ENCODE data around the gene PIP4K2A.
"Not testable (repeated sequence)": the region's sequence is repeated elsewhere in the genome, so short reads cannot be mapped to it uniquely, and the experiment has no call there.

PIP4K2A gene

DNA sequence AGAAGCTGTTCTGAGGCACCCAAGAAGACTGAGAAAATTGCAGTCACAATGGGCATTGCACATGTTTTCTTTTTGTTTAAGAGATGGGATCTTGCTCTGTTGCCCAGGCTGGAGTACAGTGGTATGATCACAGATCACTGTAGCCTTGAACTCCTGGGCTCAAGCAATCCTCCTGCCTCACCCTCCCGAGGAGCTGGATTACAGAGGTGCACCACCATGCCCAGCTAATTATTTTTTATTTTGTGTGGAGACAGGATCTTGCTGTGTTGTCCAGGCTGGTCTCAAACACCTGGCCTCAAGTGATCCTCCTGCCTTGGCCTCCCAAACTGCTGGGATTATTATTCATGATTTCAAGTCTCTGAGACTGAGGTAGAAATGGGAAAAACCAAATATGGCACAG, 168.7 kb downstream of the PIP4K2A start:
- DNase-seq, result no peak

DNA sequence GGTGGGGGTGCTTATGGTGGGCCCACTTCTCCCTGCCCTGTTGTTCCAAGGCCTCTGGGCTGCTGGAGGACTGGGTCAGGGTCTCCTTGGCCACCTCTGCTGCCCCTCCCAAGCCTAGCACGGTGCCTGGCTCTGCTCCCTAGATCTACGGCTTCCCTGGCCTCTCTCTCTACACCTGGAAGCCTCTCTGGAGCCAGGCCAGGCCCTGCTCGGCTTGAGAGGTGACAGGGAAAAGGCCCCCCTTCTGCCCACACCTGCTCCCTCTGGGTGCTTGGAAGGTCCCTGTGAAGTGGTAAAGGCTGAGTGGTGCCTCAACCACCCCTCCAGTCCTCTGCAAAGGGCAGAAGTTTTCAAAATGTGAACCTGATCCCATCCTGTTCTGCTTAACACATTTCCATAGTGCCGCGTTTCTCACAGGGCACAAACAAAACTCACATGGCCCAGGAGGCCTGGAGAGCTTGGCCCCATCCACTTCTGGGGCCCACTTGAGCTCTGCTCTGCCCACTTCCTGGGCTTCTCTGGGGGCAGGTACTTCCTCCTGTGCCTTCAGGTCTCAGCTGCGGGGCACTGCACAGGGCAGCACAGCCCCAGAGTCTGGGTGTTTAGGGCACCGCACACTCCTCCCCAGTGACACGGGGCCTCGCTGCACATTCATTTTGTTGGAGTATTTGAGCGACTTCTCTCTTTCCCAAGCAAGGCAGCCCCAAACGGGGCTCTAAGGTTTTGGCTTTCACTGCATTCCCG, 169.9 kb downstream of the PIP4K2A start:
- DNase-seq, result no peak

GRCh38 chr10:22542773-22543172, 171.6 kb downstream of the PIP4K2A start:
- no peak for DNase-seq

GRCh38 chr10:22541900-22542299, 172.5 kb downstream of the PIP4K2A start:
- DNase-seq, result no peak

GRCh38 chr10:22539579-22540298, 174.6 kb downstream of the PIP4K2A start:
- no peak for DNase-seq

GRCh38 chr10:22537810-22538209, 176.6 kb downstream of the PIP4K2A start:
- DNase-seq, result no peak

- DNase-seq, result peak; percentile 16
These were observed 177.8 kb downstream of the PIP4K2A start for GRCh38 chr10:22536620-22537019.

- DNase-seq, result peak; percentile 8
These were observed 179.4 kb downstream of the PIP4K2A start for GRCh38 chr10:22534849-22535604.

DNA sequence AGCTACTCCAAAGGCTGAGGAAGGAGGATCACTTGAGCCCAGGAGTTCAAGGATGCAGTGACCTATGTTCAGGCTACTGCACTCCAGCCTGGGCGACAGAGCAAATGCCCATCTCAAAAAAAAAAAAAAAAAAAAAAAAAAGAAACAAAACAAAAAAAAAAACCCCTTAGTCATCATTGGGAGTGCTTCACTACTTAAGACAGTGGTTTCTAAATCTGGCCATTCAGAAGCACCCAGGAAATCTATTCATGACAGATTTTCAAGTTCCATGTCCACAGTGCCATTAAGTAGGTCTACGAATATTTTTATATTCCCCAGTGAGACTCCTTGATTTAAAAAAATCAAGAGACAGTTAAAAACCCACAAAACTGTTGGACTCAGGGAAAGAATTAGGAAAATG, 182.9 kb downstream of the PIP4K2A start:
- DNase-seq, result no peak

- DNase-seq, result no peak
These were observed 183.4 kb downstream of the PIP4K2A start for GRCh38 chr10:22531008-22531407.

DNA sequence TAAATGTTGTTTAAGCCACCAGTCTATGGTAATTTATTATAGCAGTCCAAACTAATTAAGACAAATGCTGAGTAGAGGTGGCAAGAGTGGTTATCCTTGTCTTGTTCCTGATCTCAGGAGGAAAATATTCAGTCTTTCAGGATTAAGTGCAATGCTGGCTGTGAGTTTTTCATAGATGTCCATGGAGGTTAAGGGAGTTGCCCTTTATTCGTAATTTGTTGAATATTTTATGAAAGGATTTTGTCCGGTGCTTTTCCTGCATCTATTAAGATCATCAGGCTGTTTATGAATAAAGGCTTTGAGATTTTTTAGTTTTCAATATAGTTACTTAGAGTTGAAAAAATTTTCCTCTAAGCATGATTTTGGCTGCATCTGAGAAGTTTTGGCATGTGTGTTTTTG, 186.9 kb downstream of the PIP4K2A start:
- no peak for DNase-seq

GRCh38 chr10:22524333-22524732, 190.0 kb downstream of the PIP4K2A start:
- DNase-seq, result not testable (repeated sequence)

- DNase-seq, result not testable (repeated sequence)
These were observed 193.7 kb downstream of the PIP4K2A start for GRCh38 chr10:22520645-22521044.

- no peak for DNase-seq
These were observed 196.1 kb downstream of the PIP4K2A start for GRCh38 chr10:22518167-22518724.

GRCh38 chr10:22515009-22515408, 199.4 kb downstream of the PIP4K2A start:
- no peak for DNase-seq

DNA sequence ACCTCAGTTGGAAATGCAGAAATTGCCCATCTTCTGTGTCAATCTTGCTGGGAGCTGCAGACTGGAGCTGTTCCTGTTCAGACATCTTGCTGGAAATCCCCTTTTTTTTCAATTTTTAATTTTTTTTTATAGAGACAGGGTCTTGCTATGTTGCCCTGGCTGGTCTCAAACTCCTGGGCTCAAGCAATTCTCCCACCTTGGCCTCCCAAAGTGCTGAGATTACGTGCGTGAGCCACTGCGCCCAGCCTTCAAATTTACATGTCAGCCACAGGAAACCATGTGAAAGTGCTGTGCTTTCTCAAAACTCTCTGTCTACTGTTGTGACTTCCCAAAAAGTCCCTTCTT, 200.0 kb downstream of the PIP4K2A start:
- not testable (repeated sequence) for DNase-seq

- DNase-seq, result not testable (repeated sequence)
These were observed 200.6 kb downstream of the PIP4K2A start for GRCh38 chr10:22513483-22514413.

- not testable (repeated sequence) for DNase-seq
These were observed 202.4 kb downstream of the PIP4K2A start for GRCh38 chr10:22512015-22512414.

DNA sequence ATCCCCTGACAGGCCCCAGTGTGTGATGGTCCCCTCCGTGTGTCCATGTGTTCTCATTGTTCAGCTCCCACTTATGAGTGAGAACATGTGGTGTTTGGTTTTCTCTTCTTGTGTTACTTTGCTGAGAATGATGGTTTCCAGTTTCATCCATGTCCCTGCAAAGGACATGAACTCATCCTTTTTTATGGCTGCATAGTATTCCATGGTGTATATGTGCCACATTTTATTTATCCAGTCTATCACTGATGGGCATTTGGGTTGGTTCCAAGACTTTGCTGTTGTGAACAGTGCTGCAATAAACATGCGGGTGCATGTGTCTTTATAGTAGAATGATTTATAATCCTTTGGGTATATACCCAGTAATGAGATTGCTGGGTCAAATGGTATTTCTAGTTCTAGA, 206.2 kb downstream of the PIP4K2A start:
- DNase-seq, result not testable (repeated sequence)

DNA sequence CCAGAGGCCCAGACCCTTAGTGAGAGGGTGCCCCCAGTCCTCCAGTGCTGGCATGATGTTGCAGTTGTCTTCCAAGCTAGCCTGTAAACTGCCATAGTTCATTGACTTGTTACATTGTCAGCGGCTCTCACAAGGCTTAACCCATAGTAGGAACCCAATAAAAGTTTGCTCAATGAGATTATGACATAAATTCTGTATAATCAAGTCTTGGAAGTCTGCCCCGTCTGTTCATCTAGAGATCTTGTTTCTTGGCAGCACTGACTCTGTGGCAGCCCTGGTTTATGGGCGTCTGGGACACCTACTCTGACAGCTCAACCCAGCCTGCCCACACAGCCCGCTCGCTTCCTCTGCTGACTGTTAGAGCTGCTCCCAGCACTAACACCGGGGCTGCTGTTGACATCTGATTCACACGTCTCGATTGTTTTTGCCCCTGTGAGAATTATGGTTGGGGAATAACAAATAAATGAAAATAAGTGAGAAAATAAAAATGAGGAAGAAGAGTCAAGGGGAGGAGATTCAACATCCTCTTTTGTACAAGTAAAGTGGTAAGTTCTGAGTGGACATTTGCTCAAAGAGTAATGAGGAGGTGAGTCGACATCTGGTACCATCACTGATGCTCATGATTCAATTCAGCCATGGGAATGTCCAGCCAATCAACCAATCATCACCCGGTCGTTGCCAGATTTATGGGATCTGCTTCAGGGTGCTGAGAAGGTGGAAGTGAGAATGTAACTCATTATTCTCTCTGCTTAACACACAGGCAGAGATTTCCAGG, 208.3 kb downstream of the PIP4K2A start:
- peak; percentile 41 for DNase-seq

- no peak for DNase-seq
These were observed 209.6 kb downstream of the PIP4K2A start for GRCh38 chr10:22504766-22505165.

All from hematopoietic multipotent progenitor cell treated with erythropoietin and hydrocortisone succinate and interleukin-3 and kit ligand, for 4 days (in vitro differentiated cells).